HG03342 (cell line): ENCODE data around the gene FAXDC2.
A peak's percentile ranks its signal among the peaks of the same experiment; 100 is the strongest.
"Not testable (repeated sequence)": the region's sequence is repeated elsewhere in the genome, so short reads cannot be mapped to it uniquely, and the experiment has no call there.

Source experiments
- ATAC-seq: cut with Tn5 transposase; IDR thresholded peaks from one replicate; pipeline ENCODE4 v1.9.1; 2021; ENCODE audit warnings: mild to moderate bottlenecking, moderate library complexity; ENCODE audit not compliant: unreplicated experiment

FAXDC2 gene

DNA sequence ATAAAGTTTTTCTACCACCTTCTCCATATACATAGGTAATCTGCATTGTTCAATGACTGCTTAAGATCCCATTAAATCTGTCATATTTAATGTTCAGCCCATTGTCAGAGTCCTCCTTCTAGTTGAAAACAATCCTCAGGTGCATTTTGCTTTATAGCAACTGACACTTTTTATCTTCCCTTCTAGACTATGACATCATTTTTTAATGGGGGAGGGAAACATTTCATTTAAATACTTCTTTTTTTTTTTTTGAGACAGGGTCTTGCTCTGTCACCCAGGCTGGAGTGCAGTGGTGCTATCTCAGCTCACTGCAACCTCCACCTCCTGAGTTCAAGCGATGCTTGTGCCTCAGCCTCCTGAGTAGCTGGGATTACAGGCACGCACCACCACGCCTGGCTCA, 17.6 kb downstream of the FAXDC2 start:
- ATAC-seq = not testable (repeated sequence)

DNA sequence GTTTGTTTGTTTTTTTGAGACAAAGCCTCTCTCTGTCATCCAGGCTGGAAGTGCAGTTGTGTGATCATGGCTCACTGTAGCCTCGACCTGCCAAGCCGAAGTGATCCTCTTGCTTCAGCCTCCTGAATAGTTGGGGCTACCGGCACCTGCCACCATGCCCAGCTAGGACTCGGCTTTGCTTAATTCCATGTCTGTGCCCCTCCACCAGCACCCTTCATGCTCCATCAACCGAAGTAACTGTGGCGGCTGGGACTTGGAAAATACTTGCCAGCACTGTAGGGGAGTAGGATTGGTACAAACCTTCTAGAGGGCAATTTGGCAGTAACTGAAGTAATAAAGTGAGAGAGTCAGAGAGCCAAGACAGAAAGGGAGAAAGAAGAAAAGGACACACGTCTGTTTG, 19.0 kb downstream of the FAXDC2 start:
- ATAC-seq = no peak

DNA sequence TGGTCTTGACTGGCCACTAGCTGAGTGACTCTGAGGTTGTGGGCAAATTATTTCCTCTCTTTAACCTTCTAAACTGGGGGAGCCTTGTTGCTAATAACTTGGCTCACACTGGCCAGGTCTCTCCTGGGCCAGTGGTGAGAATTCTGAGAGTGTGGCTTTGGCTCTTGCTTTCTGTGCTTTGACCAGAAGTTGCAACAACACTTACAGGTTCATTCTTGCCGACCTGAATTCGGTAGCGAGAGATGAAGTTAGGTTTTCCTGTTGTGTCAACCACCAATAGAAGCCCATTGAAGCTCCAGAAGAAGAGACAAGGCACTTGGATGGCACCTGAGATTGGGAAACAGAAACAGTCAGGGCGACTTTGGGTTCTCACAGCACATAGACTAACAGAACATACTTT, 19.8 kb downstream of the FAXDC2 start:
- no peak for ATAC-seq

DNA sequence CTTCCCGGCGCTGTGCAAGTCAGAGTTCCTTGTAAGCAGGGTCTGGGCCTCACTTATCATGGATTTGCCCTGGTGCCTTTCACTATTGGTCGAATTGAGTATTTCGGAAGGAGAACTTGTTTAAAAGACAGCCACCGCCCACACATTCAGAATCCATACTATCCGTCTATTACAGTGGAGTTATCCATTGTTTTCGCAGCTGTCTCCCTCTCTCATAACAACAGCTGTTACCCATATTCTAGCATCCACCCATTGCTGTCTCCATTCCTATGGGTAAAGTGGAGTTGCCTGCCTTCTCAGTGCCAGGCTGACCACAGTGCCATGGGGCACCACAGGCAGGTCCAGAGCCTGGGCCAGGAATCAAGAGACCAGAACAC, 20.2 kb downstream of the FAXDC2 start:
- ATAC-seq = no peak

DNA sequence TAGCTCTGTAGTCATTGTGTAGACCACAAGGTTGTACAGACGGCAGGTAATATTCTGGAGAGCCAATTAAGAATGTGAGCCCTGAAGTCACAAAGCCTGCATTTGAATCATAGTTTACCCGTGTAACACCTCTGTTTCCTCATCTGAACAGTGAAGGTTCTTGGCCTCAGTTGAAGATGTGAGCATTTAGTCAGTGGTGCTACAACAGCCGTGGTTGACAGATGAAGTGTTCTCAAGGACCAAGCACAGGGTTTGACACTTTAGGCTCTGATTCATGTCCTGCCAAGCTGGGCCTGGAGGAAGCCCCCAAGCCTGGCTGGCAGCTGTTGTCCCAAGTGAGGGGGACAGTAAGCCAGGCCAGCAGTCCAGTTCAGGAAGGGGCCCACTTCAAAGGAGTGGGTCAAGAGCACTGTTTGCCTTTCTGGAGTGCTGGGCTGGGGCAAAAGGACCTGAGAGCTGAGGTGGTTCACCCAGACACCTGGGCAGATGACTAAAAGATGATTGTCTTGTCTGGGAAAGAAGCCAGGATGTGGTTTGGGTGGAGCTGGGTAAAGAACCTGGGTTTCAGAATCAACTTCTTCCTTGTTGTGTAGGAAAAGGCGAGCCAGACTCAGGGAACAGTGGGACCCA, 20.7 kb downstream of the FAXDC2 start:
- no peak for ATAC-seq

DNA sequence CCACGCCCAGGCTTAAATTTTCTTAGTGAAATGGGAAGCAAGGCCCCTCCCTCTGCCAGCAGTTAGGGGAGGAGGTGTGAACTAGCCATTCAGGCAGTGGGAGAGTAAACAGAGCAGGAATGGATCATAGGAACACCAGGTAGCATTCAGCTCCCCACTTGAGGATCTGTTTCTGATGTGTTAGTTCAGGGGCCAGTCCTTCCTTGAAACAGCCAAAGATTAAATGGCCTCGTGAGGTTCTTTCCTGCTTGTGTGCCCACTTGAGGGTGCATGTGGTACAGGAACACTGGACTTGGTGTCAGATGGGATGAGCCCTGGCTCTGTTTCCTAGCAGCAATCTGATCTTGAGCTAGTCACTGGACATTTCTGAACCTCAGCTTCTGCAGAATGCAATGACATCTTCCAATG, 21.2 kb downstream of the FAXDC2 start:
- ATAC-seq = no peak

DNA sequence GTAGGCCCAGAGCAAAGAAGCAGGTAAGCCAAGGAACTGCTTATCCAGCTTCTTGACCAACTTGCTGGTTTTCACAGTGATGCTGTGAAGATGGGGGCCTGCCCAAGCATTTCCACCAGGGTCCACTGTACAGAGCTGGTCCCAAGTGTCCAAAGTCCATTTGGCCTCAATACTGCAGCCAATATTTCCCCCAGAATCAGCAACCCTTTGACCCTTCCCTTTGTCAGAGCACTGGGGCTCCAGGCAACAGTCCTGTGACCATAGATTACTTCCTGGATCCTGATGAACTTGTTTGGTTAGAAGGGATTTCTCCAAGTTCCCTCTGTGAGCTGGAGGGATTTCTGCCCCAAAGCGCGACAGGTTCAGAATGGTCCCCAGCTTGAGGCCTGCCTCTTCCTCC, 26.3 kb downstream of the FAXDC2 start:
- no peak for ATAC-seq

DNA sequence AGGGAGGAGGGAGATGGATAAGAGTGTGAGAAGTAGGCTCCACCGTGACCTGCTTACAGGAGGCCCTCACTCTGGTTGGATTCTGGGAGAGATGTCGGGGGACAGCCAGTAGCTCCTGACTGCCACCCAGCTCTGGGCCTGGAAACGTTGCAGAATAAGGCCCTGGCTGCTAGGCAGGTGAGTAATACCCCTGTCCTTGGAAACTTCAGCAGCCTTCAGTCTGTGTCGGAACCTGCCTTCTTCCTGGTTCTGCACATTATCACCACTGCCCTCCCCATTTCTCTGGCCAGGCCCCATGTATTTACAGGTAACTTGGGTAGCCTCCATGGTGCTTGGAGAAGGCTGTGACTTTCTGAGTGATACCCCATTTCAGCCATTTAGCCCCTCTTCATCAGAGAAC, 26.8 kb downstream of the FAXDC2 start:
- ATAC-seq = no peak

DNA sequence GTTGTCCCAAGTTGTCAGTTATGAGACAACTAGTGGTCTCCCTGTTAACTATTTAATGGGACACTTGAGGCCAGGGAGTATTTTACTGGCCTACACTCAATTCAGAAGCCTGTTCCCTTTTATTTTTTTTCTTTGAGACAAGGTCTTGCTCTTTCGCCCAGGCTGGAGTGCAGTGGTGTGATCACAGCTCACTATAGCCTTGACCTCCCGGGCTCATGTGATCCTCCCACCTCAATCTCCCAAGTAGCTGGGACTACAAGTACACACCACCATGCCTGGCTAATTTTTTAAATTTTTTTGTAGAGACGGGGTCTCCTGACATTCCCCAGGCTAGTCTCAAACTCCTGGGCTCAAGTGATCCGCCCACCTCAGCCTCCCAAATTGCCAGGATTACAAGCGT, 27.5 kb downstream of the FAXDC2 start:
- ATAC-seq = not testable (repeated sequence)

DNA sequence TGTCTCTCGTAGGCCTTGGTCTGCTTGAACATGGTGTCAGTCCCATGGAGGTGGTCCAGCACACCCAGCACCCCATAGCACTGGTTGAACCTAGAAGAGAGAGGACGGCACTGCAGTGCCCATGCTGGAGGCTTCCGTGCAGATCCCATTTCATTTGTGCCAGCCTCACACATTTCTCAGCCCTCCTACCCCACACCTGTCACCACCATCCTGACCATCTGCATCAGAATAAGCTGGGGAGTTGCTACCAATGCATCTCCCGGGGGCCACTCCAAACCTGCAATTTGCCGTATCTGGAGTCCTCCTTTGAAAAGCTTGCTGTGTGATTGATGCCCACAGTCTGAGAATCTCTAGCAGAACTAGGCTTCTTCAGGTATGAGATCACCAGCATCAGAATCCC, 30.0 kb downstream of the FAXDC2 start:
- ATAC-seq = no peak

DNA sequence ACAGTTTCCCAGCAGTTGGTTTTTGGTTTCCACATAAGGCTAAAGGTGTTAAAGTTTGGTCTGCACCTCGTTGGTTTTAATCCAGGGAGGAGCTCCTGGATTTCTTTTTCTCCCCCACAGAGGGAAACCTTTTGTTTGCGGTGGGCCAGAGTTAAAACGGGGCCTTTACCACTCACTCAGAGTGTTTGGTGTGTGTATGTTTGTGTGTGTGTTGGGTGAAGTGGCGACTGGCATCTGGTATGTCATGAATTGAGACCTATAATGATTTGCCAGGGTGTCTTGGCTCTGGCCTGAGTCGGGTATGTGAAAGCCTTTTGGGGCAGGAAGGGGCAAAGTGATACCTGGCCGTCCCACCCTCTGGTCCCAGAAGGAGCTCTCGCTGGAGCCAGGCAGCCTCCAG, 30.9 kb downstream of the FAXDC2 start:
- no peak for ATAC-seq

DNA sequence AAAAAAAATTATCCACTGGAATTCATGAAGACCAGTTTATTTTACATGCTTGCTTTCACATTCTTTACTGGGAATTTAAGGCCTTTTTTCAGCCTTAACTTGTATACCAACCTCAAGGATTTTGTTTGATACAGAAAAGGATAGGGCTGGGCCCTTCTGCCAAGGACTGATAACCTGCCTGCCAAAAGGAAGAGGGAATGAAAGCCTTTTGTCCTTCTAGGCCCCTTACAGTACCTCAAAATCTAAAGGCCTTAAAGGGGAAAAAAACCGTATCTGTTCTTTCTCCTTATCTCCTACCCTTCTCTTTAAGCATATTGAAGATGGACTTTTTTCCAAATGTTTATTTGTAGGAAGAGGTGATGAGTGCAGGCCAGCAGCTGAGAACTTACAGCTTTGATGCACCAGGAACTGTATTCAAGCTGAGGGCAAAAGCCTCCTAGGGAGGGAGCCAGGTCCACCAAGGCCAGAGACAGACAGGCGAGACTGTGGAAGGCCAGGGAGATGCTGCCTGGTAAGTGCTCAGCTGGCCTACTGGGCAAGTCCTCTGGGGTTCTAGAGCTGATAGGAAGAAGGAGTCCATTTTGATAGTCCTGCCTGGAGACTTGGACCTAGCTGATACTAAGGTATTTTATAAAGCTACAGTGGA, 31.8 kb downstream of the FAXDC2 start:
- ATAC-seq = no peak

DNA sequence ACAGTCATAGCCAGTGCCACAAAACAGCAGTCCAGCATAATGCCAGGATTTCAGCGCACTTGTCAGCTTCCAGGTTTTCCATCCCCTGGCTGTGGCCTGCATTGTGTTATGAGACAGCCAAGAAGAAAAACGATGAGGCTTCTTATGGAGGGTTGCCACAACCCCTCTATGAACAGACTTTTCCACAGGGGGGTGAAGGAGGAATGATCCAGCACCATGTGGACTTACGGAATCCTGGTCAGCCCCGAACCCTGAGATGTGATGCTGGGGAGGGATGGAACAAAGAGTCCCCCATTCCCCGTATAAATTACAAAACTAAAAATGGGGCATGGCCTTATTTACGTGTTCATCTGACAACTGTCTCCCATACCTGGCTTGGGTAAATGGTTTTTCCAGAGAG, 32.6 kb downstream of the FAXDC2 start:
- no peak for ATAC-seq

DNA sequence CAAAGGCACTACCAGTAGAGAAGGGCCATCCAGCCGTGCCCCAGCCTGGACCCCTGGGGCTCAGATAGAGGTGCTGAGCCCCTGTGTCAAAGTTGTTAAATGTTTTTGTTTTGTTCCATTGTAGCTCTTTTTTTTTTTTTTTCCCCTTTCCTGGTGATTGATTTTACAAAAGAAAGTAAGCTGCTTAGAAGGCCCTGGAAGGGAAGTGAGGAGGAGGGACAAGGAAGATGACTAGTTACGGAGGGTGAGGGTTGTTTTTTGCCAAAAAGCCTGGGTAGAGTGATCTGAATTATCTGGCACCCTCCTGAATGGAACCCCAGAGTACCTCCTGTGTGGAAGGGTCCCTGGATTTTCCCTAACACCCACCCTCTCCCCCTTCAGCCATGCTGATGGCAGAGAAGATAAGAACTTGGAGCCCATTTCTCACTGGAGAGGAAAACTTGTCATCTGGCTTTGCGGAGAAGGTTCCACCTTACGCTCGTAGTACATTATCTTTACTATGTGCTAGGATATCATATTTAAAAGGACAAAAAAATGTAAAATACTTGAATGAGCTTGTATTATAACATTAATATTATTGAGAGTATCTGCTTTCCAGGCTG, 33.4 kb downstream of the FAXDC2 start:
- ATAC-seq = no peak

DNA sequence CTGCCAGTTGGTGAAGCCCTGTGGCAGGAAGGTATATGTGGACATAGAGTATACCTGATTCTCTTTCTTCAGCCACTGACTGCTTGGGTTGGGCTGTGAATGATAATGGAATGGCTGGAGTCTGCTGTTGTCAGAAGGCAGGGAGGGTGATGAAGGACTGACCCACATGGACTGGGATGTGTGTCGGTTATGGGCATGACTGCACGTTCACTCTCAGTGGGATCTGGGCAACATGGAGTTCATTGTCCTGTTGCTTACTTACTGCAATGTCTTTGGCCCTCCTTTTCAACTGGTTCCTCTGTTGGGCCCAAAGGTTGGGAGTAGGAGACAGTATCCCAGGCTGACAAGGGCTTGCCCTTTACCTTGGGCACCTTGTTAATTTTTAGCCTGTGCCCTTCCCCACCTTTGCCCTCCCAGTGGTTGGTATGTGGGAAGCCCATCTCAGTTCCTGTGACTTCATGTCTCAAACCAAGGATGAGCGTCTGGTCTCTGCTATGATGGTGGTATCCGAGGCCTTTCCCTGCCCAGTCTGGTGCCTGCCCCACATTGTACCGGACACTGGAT, 34.6 kb downstream of the FAXDC2 start:
- no peak for ATAC-seq

DNA sequence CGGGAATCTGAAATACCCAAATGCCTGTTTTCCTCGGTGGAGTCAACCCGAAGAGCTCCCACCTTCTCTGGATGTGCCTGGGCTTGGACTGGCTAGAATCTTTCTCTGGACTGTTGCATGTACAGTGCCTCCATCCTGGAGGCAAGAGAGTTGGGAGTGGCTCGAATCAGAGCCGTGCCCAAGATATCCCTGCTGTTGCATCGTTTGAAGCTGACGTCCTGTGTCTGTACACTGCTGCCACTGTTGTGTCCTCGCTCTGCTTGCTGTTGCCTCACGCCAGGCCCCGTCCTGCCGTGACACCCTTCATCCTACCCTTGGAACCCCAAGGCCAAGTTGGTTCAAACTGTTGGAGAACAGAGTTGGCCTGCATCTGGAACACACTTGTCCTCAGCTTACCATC, 35.4 kb downstream of the FAXDC2 start:
- ATAC-seq = no peak

DNA sequence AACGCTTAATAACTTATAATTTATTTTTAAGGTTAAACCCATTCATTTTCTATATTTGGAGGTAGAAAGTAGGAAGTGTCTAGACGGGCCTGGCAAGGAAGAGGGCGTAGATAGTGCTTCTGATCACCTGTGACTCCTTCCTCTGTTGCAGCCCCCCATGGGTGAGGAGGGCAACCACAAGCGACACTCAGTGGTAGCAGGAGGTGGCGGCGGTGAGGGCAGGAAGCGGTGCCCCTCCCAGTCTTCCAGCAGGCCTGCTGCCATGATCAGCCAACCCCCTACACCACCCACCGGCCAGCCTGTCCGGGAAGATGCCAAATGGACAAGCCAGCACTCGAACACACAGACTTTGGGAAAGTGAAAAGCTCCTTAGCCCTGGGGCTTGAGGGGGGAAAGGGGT, 36.7 kb downstream of the FAXDC2 start:
- ATAC-seq = no peak

DNA sequence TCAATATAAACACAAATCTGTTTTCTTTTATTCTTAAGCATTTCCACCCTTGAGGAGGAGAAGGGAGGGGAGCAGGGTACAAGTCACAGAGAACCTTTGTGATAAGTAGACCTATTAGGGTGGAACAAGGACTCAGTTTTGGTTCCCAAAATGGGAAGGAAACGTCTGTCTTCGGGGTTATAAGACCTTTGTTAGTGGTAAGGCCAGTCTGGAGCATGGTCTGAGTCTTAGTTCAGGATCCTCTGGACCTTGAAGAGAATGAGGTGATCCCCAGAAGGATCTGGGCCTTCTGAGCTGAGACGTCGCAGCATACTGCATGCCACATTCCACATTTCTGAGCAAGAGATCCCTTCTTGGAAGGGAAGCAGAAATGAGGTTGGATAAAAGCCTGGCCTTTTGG, 37.2 kb downstream of the FAXDC2 start:
- ATAC-seq = no peak

DNA sequence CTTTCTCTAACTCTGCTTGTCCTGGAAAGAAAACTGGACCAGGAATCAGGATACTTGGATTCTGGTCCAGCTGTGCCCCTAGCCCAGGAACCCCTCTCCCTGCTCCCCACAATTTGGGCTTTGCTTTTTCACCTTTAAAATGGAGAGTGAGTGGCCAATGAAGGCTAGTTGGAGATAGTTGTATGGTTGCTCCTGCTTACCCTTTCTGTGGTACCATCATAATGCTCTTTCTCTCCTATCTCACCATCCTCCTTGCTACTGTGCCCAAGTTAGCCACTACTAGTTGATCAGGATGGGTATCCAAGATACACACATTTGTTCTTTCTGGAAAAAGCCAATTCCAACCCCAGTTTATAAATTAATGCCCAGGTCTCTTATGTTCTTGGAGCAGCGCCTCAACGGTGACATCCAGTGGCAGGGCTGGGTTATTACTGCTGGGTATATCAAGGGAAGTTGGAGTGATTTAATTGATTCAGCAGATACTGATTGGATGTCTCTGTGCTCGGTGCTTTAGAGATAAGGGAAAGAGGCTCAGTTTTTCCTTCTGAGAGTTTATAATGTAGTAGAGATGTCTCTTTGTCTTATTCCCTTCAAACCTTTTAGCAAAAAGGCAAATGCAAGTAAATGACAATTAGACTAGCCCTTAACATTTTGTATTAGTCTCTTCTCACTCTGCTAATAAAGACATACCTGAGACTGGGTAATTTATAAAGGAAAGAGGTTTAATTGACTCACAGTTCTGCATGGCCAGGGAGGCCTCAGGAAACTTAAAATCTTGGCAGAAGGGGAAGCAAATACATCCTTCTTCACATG, 38.5 kb downstream of the FAXDC2 start:
- ATAC-seq = peak; percentile 79

DNA sequence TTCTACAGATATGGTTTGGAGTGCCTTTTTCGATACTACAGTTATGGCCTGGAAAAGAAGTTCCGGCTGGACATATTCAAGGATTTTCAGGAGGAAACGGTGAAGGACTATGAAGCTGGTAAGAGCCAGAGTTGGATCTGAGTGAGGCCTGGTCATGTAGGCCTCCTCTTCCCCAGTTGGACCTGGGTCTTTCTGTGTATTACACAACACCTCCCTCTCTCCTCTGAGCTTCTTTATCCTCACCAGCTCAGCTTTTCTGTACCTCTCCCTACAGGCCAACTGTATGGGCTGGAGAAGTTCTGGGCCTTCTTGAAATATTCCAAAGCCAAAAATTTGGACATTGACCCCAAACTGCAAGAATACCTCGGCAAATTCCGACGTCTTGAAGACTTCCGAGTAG, 39.2 kb downstream of the FAXDC2 start:
- no peak for ATAC-seq

DNA sequence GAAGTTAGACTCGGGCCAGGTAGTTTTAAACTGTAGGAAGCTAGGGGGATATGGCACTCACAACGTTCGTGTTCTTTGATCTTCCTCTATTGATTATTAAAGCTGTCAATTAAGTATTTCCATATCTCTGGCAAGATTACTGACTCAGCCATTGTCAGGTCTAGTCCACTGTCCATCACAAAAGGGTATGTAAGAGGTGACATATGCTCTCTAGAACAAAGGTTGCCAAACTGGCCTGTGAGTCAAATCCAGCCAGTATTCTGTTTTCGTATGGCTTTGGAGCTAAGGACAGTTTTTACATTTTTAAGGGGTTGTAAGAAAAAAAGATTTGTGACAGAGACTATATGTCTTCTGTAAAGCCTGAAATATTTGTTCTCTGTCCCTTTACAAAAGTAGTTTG, 44.2 kb downstream of the FAXDC2 start:
- ATAC-seq = no peak

DNA sequence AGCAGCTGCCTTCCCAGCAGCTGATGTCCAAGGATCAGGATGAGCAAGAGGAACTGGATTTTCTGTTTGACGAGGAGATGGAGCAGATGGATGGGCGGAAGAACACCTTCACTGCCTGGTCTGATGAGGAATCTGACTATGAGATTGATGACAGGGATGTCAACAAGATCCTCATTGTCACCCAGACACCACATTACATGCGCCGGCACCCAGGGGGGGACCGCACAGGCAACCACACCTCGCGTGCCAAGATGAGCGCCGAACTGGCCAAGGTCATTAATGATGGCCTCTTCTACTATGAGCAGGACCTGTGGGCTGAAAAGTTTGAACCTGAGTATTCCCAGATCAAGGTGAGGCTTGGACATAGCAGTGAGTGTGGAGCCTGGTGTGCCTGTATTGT, 48.4 kb downstream of the FAXDC2 start:
- ATAC-seq = no peak
